ENCODE data around the gene ARID1B. TPM values are rescaled to one million over a fixed set of nuclear protein-coding genes. Genes with fewer than 3 reads are reported as not detected.

ARID1B gene
- total RNA-seq, 1 donor from 2014 or later = 49.2 TPM

DNA sequence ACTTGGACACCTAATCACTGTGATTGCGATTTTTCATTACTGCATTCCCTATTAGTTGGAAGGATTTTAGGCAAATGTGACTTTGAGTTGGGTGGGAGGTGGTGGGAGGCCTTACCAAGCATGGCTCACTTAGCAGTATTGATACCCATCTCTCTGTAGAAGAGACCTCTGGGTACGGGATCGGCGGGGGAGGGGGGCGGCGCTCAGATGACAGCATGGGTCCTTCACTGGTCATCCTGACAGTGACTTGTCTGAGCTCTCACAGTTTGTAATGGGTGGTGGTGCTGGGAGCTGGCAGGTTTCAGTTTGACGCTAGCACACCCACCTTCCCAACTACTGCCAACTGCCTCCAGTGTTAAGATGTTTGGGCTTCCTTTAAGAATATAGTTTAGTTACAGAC is 231.4 kb downstream of the ARID1B start:
- intact Hi-C loops (cut with DNase I) = no loop called here
- DNase-seq (no peak), ATAC-seq (ENCODE audit: poor library complexity) (no peak)

DNA sequence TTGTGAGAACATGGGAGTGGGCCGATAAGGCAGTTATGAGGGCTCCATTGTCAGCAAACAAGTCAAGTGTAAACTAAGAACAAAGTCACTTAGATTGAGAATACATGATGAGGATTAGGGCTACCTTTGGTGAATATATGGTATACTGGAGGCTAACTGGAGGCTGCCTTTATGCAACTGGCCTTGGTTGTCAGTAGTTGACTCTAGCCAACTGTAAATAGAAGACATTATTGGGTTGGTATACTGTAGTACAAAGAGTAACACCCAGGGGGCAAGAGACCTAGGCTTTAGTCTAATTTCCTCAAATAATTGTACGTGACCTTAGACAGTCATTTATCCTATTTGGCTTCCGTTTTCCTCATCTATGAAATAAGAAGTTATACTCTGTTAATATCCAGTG is 235.2 kb downstream of the ARID1B start:
- DNase-seq (no peak), ATAC-seq (ENCODE audit: poor library complexity) (no peak)
- intact Hi-C loops (cut with DNase I) = loop anchor here (10.0 kb wide), 1 partner anchor 448 kb away; no protein-coding TSS in a partner anchor

GRCh38 chr6:157013649-157014304 is 236.6 kb downstream of the ARID1B start:
- no peak for ATAC-seq (ENCODE audit: poor library complexity)

GRCh38 chr6:157014871-157015270 is 237.7 kb downstream of the ARID1B start:
- DNase-seq (no peak), ATAC-seq (ENCODE audit: poor library complexity) (no peak)

More at GRCh38 chr6:157013649-157014304, 236.6 kb downstream of the ARID1B start:
- intact Hi-C loops (cut with DNase I) = loop anchor here (10.0 kb wide), 1 partner anchor 449 kb away; no protein-coding TSS in a partner anchor
- no peak for DNase-seq

GRCh38 chr6:157017022-157017421 is 239.8 kb downstream of the ARID1B start:
- ATAC-seq (ENCODE audit: poor library complexity) (no peak), DNase-seq (no peak)
- intact Hi-C loops (cut with DNase I) = loop anchor here (10.0 kb wide), 1 partner anchor 452 kb away; no protein-coding TSS in a partner anchor

More at GRCh38 chr6:157014871-157015270, 237.7 kb downstream of the ARID1B start:
- intact Hi-C loops (cut with DNase I) = loop anchor here (10.0 kb wide), 1 partner anchor 450 kb away; no protein-coding TSS in a partner anchor

DNA sequence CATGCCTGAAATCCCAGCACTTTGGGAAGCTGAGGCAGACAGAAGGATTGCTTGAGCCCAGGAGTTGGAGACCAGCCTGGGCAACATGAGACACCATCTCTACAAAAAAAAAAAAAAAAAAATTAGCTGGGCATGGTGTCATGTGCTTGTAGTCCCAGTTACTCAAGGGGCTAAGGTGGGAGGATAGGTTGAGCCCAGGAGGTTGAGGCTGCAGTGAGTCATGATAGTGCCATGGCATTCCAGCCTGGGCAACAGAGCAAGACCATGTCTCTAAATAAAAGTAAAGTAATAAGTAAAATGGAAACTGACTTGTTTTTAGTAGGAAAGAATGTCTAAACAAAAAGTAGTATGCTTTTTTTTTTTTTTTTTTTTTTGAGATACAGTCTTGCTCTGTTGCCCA is 240.7 kb downstream of the ARID1B start:
- DNase-seq = no peak
- ATAC-seq (ENCODE audit: poor library complexity) = no peak
- intact Hi-C loops (cut with DNase I) = loop anchor here (10.0 kb wide), 1 partner anchor 453 kb away; no protein-coding TSS in a partner anchor

GRCh38 chr6:157019115-157019641 is 242.0 kb downstream of the ARID1B start:
- no peak for ATAC-seq (ENCODE audit: poor library complexity)
- no peak for DNase-seq
- intact Hi-C loops (cut with DNase I) = loop anchor here (10.0 kb wide), 1 partner anchor 454 kb away; no protein-coding TSS in a partner anchor

GRCh38 chr6:157019733-157020132 is 242.6 kb downstream of the ARID1B start:
- intact Hi-C loops (cut with DNase I) = loop anchor here (5.0 to 10.0 kb wide), 3 partner anchors 253 to 455 kb away; no protein-coding TSS in a partner anchor
- DNase-seq (no peak), ATAC-seq (ENCODE audit: poor library complexity) (no peak)

- no peak for ATAC-seq (ENCODE audit: poor library complexity)
- DNase-seq = no peak
- intact Hi-C loops (cut with DNase I) = loop anchor here (5.0 kb wide), 2 partner anchors 252 to 333 kb away; no protein-coding TSS in a partner anchor
Observed at GRCh38 chr6:157020398-157020797, 243.2 kb downstream of the ARID1B start.

- peak; percentile 74 for DNase-seq
- peak; percentile 44 for ATAC-seq (ENCODE audit: poor library complexity)
- intact Hi-C loops (cut with DNase I) = loop anchor here (5.0 kb wide), 2 partner anchors 251 to 334 kb away; no protein-coding TSS in a partner anchor
Observed at GRCh38 chr6:157020881-157021343, 243.7 kb downstream of the ARID1B start.

DNA sequence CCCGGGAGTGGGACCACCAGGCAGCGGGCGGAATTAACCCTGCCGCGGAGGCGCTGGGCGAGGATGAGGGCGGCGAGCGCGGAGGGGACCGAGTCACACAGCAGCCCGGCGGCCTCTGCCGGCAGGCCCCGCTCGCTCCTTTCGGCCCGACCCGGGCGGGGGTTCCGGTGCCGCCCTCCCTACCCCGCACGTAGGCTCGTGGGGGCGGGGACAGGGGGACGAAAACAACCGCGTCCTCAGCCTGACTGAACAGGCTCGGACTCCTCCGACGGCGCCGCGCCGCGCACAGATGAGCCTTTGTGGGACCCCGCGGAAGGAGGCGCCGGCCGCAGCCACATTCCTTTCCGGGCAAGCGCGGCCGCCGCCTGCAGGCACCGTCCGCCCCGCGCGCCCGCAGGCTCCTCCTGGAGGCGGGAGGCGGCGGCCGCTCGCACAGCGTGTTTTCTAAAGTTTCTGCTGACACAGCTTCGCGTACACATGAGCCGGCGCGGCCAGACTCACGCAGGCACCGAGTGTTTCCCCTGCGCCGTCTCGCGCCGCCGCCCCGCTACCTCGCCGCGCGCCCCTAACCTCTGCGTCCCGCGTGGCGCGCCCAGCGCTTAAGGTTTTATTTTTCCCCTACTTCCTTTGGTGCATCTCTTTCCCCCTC is 244.3 kb downstream of the ARID1B start:
- DNase-seq = peak; percentile 95
- intact Hi-C loops (cut with DNase I) = loop anchor here (5.0 kb wide), 2 partner anchors 251 to 334 kb away; no protein-coding TSS in a partner anchor
- peak; percentile 94 for ATAC-seq (ENCODE audit: poor library complexity)

DNA sequence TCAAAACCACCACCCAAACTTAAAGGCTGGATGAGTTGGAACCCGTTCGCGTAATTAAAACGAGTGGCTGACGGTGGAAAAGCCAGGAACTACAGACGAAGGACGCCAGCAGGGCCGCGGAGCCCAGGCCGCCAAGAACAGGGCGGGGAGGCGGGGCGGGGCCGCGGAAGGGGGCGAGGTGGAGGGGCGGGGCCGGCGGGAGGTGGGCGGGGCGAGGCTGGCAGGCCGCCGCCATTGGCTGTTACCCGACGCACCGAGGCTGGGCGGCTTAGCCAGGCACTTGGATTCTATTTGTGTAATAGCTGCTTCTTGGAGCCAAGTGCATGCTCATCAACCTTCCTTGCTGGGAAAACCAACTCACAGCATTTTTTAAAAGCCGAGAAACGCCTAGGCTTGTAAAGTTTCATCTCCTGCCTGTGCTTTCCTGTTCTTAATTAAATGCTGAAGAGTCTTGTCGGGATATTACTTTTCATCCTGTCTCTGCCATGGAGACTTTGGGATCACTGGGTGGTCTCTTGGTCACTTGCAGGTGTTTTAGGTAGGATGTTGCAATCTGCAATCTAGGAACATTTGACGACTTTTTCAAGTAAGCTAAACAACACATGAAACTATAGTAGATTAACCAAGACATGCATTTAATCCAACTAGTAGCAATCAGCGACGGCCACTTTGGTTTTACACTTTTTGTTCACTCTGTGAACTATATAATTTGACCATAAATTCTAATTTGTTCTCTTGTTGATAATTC is 245.0 kb downstream of the ARID1B start:
- ATAC-seq (ENCODE audit: poor library complexity) = peak; percentile 94
- intact Hi-C loops (cut with DNase I) = loop anchor here (2.0 to 5.0 kb wide), 3 partner anchors 243 to 335 kb away; no protein-coding TSS in a partner anchor
- peak; percentile 92 for DNase-seq

DNA sequence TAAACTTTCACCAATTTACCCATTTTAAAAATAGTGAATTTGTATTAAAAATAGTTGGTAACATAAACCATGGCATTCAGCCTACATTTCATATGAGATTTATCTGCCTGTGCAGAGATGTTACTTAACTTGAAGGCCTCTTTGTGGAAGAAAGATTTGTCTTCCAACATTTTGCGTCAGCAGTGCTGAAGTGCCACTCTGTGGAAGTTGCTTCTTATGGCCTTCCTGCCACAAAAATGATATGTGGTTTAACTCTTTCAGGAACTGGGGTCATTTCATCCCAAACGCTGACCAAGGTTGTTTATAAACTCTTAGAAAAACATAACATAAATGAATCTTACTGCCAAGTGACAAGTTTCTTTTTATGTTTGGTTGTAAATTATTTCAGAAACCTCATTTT is 246.8 kb downstream of the ARID1B start:
- DNase-seq = no peak
- ATAC-seq (ENCODE audit: poor library complexity) = no peak
- intact Hi-C loops (cut with DNase I) = loop anchor here (2.0 to 5.0 kb wide), 3 partner anchors 245 to 337 kb away; no protein-coding TSS in a partner anchor

DNA sequence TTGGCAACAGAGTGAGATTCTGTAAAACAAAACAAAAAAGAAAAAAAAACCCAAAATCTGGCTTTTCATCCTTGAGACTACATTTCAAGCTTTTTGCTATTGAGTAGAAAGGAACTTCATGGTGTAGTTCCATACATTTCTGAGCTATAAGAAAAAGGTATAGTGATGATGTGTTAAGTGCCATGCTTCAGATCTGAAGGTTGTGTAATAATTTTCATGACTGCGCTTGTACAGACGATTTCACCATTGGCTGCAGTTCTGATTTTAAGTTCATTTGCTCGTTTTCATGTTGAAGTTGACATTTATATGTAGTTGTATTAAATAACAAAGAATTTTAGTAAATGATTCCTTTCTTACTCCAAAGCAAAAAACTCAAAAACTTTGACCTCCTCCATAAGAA is 247.6 kb downstream of the ARID1B start:
- DNase-seq = no peak
- ATAC-seq (ENCODE audit: poor library complexity) = no peak
- intact Hi-C loops (cut with DNase I) = loop anchor here (5.0 kb wide), 2 partner anchors 248 to 337 kb away; no protein-coding TSS in a partner anchor

DNA sequence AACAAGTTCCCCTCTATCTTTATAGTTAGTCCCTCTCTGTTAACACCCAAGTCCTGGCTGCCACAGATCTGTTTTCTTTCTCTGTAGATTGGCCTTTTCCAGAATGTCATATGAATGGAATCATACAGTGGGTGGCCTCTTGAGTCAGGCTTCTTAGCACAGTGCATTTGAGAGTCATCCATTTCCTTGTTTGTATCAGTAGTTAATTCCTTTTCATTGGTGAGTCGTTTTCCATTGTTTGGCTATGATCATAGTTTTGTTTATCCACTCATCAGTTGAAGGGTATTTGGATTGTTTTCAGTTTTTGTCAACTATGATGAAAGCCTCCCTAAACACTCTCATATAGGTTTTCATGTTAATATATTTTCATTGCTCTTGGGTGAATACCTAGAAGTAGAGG is 248.3 kb downstream of the ARID1B start:
- intact Hi-C loops (cut with DNase I) = no loop called here
- DNase-seq = no peak
- no peak for ATAC-seq (ENCODE audit: poor library complexity)

DNA sequence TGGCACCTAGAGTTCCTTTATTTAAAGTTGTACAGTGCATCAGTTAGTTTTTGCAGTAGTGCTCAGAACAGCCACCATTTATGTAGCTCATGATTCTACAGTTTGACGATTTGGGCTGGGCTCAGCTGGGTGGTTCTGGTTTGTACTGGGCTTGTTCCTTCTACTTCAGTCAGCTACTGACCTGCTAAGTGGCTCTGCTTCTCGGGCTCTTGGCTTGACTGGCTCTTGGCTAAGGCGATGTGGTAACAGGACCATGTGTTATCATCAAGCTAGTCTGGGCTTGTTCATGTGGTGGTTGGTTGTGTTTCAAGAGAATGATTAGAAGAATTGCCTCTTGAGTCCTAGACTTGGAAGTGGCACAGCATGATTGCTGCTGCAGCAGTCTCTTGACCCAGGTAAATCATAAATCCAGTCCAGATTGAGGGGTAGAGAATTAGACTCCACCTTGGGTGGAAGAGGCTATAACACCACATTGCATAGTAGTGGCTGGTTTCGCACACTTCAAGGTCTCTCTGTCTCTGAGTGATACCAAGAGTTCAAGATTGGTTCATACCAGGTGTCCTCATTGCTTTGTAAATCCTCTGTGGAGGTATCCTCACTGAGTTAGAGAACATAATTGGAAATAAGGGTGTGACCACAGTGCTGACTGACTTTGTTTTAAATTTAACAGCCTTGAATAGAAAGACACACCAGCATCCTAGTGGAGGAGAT is 253.0 kb downstream of the ARID1B start:
- intact Hi-C loops (cut with DNase I) = no loop called here
- ATAC-seq (ENCODE audit: poor library complexity) (no peak), DNase-seq (no peak)

- DNase-seq (no peak), ATAC-seq (ENCODE audit: poor library complexity) (no peak)
Observed at GRCh38 chr6:157030755-157031154, 253.6 kb downstream of the ARID1B start.

GRCh38 chr6:157032923-157033322 is 255.7 kb downstream of the ARID1B start:
- ATAC-seq (ENCODE audit: poor library complexity) = no peak
- intact Hi-C loops (cut with DNase I) = no loop called here
- no peak for DNase-seq

More at GRCh38 chr6:157030755-157031154, 253.6 kb downstream of the ARID1B start:
- intact Hi-C loops (cut with DNase I) = no loop called here

Measured in Right ventricle myocardium superior (tissue), 1 donor.